Retinal pigment epithelial cell (primary cell): ENCODE measurements around the gene HMGA1.

Source experiments
- DNase-seq: peaks from one replicate; pipeline ENCODE4 v3.0.0-alpha.2; 2010; ENCODE audit warnings: low read depth
- H3K4me3 ChIP-seq: 2 replicates; pipeline ENCODE4 v1.5.1; 2011; ENCODE audit warnings: mild to moderate bottlenecking, low read length, control low read depth, moderate library complexity
- CTCF ChIP-seq: conservative IDR thresholded peaks from 2 replicates; pipeline ENCODE4 v1.5.1; 2011; ENCODE audit warnings: low read depth, low read length, control low read depth, inconsistent platforms

The HMGA1 gene

GRCh38 chr6:34295721-34296120, 59.0 kb downstream of the HMGA1 start:
- H3K4me3 ChIP-seq = no peak overlapping the region
- TF ChIP-seq CTCF = no peak
- no peak for DNase-seq
